Measurements from ENCODE around the gene SASH3.

DNA sequence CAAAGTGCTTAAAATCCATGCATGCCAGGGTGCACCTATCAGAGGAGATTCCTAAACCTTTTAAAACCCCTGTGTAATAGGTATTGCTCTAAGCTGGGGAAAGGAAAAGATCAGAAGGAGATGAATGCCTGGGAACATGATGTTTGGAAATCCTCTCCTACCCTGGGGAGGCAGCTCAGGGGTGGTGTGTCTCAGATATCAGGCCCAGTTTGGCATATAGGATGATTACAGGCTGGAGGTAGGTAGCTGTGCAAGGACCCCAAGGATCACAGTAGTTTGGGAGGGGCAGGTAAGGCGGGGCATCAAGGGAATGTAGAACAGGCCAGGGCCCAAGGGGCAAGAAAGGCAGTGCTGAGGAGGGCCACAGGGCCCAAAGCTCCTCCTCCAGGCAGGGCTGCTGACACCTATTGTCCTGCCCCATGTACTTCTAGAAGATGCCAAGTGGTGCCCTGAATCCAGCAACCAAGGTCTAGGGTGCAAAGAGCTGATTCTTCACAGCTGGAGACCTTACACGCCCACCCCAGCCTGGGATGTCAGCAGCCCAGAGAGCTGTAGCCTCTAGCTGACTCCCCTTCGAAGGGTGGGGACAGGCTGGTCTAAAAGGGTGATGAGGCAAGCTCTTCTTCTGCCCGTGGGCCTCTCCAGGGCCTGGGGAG is 17.6 kb downstream of the SASH3 start:
- TF ChIP-seq CTCF (conservative IDR thresholded peaks at IDR 0.05): no peak
- no peak for TF ChIP-seq ZFX (IDR thresholded peaks at IDR 0.05)

All from C4-2B (cell line).